ENCODE measurements around the gene HEXIM1.

Gene HEXIM1

GRCh38 chr17:45170280-45170930 is 22.1 kb downstream of the HEXIM1 start:
- Histone ChIP-seq H3K36me3 (ENCODE audit: control insufficient read depth, insufficient read depth, low read length, severe bottlenecking) (peaks cover 3% of the 10 kb centered on the region), H3K9ac (ENCODE audit: low read length) (peak overlapping the region; percentile 81), H3K27me3 (replicated peaks; ENCODE audit: control insufficient read depth, insufficient read depth, low read length) (no peaks in the 10 kb centered on the region), H3K4me3 (ENCODE audit: low read length) (peak overlapping the region; percentile 78), H3K4me1 (ENCODE audit: control insufficient read depth, insufficient read depth, low read length) (peaks cover 29% of the 10 kb centered on the region), H3K9me3 (ENCODE audit: control insufficient read depth, low read length) (no peaks in the 10 kb centered on the region)
- DNase-seq (ENCODE audit: low read depth): no peak

DNA sequence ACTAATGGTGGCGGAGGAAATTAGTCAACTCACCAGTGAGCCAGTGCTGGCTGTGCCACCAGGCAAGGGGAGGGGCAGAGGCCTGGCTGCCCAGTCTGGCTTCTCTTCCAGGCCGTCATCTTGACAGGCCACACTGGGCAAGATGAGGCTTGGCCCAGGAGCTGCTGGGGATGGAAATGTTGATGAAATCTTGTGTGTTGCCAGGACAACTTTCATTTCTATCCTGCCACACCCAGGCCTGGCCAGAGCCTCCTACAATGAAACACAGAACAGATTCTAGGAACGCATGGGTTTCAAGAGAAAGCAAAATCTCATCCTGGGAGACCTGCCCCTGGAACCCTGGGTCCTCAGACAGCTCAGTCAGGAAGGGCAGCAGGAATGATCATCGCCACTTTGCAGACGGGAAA is 22.7 kb downstream of the HEXIM1 start:
- H3K4me1 ChIP-seq (ENCODE audit: control insufficient read depth, insufficient read depth, low read length): peaks cover 32% of the 10 kb centered on the region
- no peaks in the 10 kb centered on the region for H3K27me3 ChIP-seq (replicated peaks; ENCODE audit: control insufficient read depth, insufficient read depth, low read length)
- H3K9me3 ChIP-seq (ENCODE audit: control insufficient read depth, low read length): no peaks in the 10 kb centered on the region
- peaks cover 3% of the 10 kb centered on the region for H3K36me3 ChIP-seq (ENCODE audit: control insufficient read depth, insufficient read depth, low read length, severe bottlenecking)
- H3K9ac ChIP-seq (ENCODE audit: low read length): peak overlapping the region; percentile 81
- peak; percentile 90 for DNase-seq (ENCODE audit: low read depth)
- peak overlapping the region; percentile 78 for H3K4me3 ChIP-seq (ENCODE audit: low read length)

GRCh38 chr17:45171338-45172231 is 23.3 kb downstream of the HEXIM1 start:
- peak overlapping the region; percentile 81 for H3K9ac ChIP-seq (ENCODE audit: low read length)
- H3K4me1 ChIP-seq (ENCODE audit: control insufficient read depth, insufficient read depth, low read length): peaks cover 38% of the 10 kb centered on the region
- DNase-seq (ENCODE audit: low read depth): peak; percentile 26
- no peaks in the 10 kb centered on the region for H3K27me3 ChIP-seq (replicated peaks; ENCODE audit: control insufficient read depth, insufficient read depth, low read length)
- no peaks in the 10 kb centered on the region for H3K9me3 ChIP-seq (ENCODE audit: control insufficient read depth, low read length)
- peaks cover 3% of the 10 kb centered on the region for H3K36me3 ChIP-seq (ENCODE audit: control insufficient read depth, insufficient read depth, low read length, severe bottlenecking)
- H3K4me3 ChIP-seq (ENCODE audit: low read length): peak overlapping the region; percentile 78

DNA sequence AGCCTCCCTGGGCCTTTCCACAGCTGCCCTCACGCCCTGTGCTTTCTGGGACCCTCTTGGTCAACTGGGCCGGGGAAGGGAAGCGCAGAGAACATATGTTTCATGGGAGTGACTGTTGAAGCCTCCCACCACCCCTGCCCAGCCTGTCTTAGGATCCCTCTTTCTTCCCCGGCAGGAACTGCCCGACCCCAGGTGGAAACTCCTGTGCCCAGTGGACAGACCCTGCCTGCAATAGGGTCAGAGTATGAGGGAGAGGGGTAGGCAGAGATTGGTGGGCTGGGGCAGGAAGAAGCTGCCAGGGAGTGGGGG is 23.9 kb downstream of the HEXIM1 start:
- peaks cover 38% of the 10 kb centered on the region for H3K4me1 ChIP-seq (ENCODE audit: control insufficient read depth, insufficient read depth, low read length)
- DNase-seq (ENCODE audit: low read depth): no peak
- H3K27me3 ChIP-seq (replicated peaks; ENCODE audit: control insufficient read depth, insufficient read depth, low read length): no peaks in the 10 kb centered on the region
- H3K4me3 ChIP-seq (ENCODE audit: low read length): peak overlapping the region; percentile 78
- H3K36me3 ChIP-seq (ENCODE audit: control insufficient read depth, insufficient read depth, low read length, severe bottlenecking): peaks cover 3% of the 10 kb centered on the region
- no peaks in the 10 kb centered on the region for H3K9me3 ChIP-seq (ENCODE audit: control insufficient read depth, low read length)
- peak overlapping the region; percentile 81 for H3K9ac ChIP-seq (ENCODE audit: low read length)

DNA sequence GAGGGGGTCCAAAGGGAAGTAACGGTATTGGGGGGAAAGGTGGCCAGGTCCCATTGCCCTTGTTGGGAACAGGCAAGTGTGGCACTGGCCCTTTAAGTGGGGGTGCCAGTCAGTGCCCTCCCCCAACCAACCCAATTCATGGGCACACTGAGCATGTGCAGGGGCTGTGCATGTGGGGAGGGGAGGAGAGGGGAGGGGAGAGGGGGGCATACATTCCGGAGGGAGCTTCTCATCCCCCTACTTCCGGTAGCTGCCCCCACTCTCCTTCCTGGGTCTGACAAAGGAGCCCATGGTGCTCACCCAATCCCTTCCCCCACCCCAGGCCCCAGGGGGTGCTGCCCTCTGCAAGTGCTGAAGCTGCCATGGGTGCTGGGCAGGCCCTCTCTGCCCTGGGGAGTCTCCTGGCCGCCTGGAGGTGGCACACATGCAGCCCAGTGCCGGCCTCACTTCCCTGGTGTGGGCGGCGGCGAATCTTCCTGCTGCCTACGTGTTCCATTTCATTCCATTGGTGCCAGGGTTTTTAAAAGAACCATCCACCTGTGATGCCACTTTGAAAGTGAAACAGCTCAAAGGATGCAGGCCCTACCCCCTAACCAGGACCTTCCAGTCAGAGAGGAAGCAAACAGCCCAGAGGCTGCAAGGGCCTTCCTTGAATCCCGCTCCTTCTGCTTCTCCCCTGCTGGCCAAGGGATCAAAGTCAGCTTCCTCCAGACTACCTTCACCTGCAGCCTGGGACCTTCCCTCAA is 24.4 kb downstream of the HEXIM1 start:
- no peaks in the 10 kb centered on the region for H3K27me3 ChIP-seq (replicated peaks; ENCODE audit: control insufficient read depth, insufficient read depth, low read length)
- H3K9me3 ChIP-seq (ENCODE audit: control insufficient read depth, low read length): no peaks in the 10 kb centered on the region
- H3K9ac ChIP-seq (ENCODE audit: low read length): peak overlapping the region; percentile 81
- peaks cover 3% of the 10 kb centered on the region for H3K36me3 ChIP-seq (ENCODE audit: control insufficient read depth, insufficient read depth, low read length, severe bottlenecking)
- peak overlapping the region; percentile 78 for H3K4me3 ChIP-seq (ENCODE audit: low read length)
- peak; percentile 61 for DNase-seq (ENCODE audit: low read depth)
- H3K4me1 ChIP-seq (ENCODE audit: control insufficient read depth, insufficient read depth, low read length): peaks cover 38% of the 10 kb centered on the region

DNA sequence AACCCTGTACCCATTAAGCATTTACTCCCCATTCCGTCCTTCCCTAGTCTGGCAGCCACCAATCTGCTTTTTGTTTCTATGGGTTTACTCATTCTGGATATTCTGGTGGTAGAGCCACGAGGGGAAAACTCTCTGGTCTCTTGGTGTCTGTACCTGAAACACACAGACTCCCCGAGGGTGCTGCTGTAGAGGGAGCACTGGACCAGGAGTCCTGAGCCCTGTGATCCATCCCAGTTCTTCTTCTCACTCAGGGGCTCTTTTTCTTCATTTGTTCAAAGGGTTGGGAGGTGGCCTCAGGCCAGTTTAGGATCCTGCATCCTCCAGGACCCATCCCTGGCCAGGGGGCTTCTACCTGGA is 27.5 kb downstream of the HEXIM1 start:
- no peak overlapping the region for H3K9ac ChIP-seq (ENCODE audit: low read length)
- peaks cover 32% of the 10 kb centered on the region for H3K4me1 ChIP-seq (ENCODE audit: control insufficient read depth, insufficient read depth, low read length)
- DNase-seq (ENCODE audit: low read depth): no peak
- no peaks in the 10 kb centered on the region for H3K9me3 ChIP-seq (ENCODE audit: control insufficient read depth, low read length)
- no peaks in the 10 kb centered on the region for H3K36me3 ChIP-seq (ENCODE audit: control insufficient read depth, insufficient read depth, low read length, severe bottlenecking)
- no peak overlapping the region for H3K4me3 ChIP-seq (ENCODE audit: low read length)
- no peaks in the 10 kb centered on the region for H3K27me3 ChIP-seq (replicated peaks; ENCODE audit: control insufficient read depth, insufficient read depth, low read length)

GRCh38 chr17:45177563-45177962 is 29.3 kb downstream of the HEXIM1 start:
- no peaks in the 10 kb centered on the region for H3K27me3 ChIP-seq (replicated peaks; ENCODE audit: control insufficient read depth, insufficient read depth, low read length)
- H3K4me3 ChIP-seq (ENCODE audit: low read length): no peak overlapping the region
- no peak for DNase-seq (ENCODE audit: low read depth)
- H3K36me3 ChIP-seq (ENCODE audit: control insufficient read depth, insufficient read depth, low read length, severe bottlenecking): no peaks in the 10 kb centered on the region
- no peak overlapping the region for H3K9ac ChIP-seq (ENCODE audit: low read length)
- H3K9me3 ChIP-seq (ENCODE audit: control insufficient read depth, low read length): no peaks in the 10 kb centered on the region
- H3K4me1 ChIP-seq (ENCODE audit: control insufficient read depth, insufficient read depth, low read length): peaks cover 14% of the 10 kb centered on the region

- H3K9ac ChIP-seq (ENCODE audit: low read length): no peak overlapping the region
- no peaks in the 10 kb centered on the region for H3K9me3 ChIP-seq (ENCODE audit: control insufficient read depth, low read length)
- no peaks in the 10 kb centered on the region for H3K4me1 ChIP-seq (ENCODE audit: control insufficient read depth, insufficient read depth, low read length)
- no peak overlapping the region for H3K4me3 ChIP-seq (ENCODE audit: low read length)
- no peak for DNase-seq (ENCODE audit: low read depth)
- H3K27me3 ChIP-seq (replicated peaks; ENCODE audit: control insufficient read depth, insufficient read depth, low read length): no peaks in the 10 kb centered on the region
- no peaks in the 10 kb centered on the region for H3K36me3 ChIP-seq (ENCODE audit: control insufficient read depth, insufficient read depth, low read length, severe bottlenecking)
These were observed 35.9 kb downstream of the HEXIM1 start for GRCh38 chr17:45184144-45184543.

GRCh38 chr17:45186801-45187354 is 38.6 kb downstream of the HEXIM1 start:
- no peaks in the 10 kb centered on the region for H3K4me1 ChIP-seq (ENCODE audit: control insufficient read depth, insufficient read depth, low read length)
- no peaks in the 10 kb centered on the region for H3K9me3 ChIP-seq (ENCODE audit: control insufficient read depth, low read length)
- no peak overlapping the region for H3K4me3 ChIP-seq (ENCODE audit: low read length)
- no peaks in the 10 kb centered on the region for H3K36me3 ChIP-seq (ENCODE audit: control insufficient read depth, insufficient read depth, low read length, severe bottlenecking)
- no peak overlapping the region for H3K9ac ChIP-seq (ENCODE audit: low read length)
- H3K27me3 ChIP-seq (replicated peaks; ENCODE audit: control insufficient read depth, insufficient read depth, low read length): no peaks in the 10 kb centered on the region
- DNase-seq (ENCODE audit: low read depth): no peak

DNA sequence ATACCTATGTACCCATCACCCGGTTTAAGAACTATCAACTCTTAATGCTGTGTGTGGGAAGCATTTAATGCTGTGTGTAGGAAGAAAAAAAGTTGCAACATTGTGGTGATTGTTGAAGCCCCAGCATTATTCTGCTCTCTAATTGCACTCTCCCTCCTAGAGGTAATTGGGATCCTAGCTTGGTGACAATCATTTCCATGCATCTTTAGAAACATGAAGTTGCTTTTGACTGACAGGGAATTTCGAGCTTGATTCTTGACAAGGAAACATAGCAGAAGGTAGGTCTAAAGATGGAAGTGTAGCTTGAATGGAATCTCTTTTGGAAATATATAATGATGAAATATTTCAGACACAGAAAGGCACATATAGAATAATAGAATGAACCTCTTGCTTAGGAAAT is 40.7 kb downstream of the HEXIM1 start:
- DNase-seq (ENCODE audit: low read depth): no peak
- Histone ChIP-seq H3K4me1 (ENCODE audit: control insufficient read depth, insufficient read depth, low read length) (no peaks in the 10 kb centered on the region), H3K9ac (ENCODE audit: low read length) (no peak overlapping the region), H3K4me3 (ENCODE audit: low read length) (no peak overlapping the region), H3K27me3 (replicated peaks; ENCODE audit: control insufficient read depth, insufficient read depth, low read length) (no peaks in the 10 kb centered on the region), H3K36me3 (ENCODE audit: control insufficient read depth, insufficient read depth, low read length, severe bottlenecking) (no peaks in the 10 kb centered on the region), H3K9me3 (ENCODE audit: control insufficient read depth, low read length) (no peaks in the 10 kb centered on the region)
